NCI-H510A (cell line): ENCODE data around the gene GPR139.

Experiments
- DNase-seq: peaks from one replicate; lab custom pipeline; 2025; lab: John Stamatoyannopoulos, UW

The GPR139 gene

DNA sequence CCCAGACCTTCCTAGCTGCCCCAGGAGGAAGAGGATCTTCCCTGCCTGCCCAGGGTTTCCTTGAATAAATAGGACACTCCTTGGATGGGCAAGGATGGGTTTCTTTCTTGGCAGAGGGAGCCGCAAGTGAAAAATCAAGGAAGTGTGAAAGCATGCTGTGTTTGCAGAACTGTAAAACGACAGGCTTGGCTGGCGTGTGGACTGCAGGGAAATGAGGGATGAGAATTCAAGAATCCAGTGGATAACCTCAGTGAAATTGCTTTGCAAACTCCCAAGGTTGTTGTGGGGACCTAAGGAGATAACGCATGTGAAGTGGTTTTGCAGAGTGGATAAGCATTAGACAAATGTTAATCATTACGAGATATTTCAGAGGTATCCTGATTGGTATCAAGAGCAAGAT lies 20.4 kb downstream of the GPR139 start:
- DNase-seq: no peak

DNA sequence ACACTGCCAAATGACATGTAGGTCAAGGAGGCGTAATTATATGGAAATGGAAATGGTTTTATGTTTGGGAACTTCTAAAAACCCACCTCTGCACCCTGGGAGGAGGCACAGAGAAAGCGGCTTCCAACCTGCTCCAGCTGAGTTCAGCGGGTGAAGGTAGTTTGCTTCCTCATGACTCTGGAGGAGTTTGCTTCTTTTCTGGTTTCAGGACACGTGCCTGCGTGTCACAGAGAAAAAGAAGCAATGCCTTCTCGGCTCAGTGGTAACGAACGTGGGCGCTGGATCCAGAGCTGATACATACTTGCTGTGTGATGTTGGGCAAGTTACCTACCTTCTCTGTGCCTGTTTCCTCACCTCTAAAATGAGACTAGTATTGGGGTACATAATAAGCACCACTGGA lies 22.1 kb downstream of the GPR139 start:
- DNase-seq: no peak

DNA sequence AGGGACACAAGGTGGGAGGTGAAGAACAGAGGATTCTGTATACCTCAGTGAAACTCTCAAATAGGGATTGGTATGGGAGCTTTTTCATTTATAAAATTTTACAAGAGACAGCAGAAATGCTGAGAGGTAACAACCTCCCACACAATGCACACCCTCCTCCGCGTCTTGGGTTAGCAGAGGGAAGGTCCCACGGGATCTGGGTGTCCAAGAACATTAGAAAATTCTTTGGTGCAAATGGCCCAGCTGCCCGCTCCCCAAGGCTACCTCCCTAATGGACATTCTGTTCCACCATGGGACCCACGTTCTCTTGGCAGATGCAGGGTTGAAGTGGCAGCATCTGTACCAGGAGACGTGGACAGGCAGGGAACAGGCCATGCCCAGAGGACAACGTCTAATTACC lies 22.5 kb downstream of the GPR139 start:
- no peak for DNase-seq

DNA sequence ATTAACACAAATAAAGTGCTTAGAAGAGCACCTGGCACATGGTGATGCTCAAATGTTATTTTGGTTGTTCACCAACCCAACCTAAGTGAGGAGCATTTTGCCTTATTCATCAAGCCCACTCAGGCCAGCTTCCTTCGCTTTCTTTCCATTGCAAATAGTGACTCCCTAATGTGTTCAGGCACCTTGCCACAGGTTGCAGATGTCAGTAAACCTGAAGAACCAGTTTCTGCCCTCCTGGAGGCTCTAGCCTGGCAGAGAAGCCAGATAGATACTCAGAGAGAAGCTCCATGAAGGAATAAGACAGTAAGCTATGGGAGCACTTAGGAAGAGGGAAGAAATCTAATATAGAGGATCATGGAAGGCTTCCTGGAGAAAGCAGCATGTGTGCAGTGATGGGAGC lies 23.9 kb downstream of the GPR139 start:
- DNase-seq: peak; percentile 90

DNA sequence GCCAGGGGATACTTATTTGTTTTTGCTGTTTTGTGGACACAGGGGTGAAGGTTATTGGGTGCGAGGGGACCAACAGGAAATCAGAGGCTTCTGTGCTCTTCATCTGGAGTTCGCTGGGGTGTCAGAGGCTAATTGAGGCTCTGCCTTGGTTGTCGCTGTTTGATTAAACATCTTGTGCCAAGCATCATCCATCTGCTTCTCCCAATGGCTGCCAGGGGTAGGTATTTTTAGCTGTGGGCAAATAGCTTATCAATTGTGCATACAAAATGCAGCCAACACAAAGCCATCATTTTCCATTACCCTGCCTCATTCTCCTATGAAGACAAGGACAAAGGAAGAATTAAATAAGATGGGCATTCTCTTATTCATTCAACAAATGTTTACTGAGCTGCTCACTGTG lies 27.8 kb downstream of the GPR139 start:
- no peak for DNase-seq

DNA sequence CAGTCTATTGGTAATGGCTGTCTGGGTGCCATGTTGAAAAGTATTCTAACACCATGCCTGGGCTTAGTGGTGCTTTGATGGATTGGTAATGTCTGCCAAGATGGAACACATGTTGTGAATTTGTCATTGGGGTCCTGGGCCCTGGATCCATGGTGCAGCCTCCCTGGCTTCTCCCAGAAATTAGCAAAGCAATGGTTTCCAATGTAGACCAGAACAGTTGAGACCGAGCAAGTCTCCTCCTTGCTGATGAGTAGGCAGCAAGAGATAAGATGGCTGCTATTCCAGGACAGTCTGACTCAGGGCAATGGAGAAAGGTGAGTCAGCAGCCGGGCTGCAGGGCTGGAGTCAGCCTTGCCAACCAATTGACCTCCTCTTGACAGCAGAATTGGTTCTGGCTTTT lies 30.8 kb downstream of the GPR139 start:
- DNase-seq: no peak

DNA sequence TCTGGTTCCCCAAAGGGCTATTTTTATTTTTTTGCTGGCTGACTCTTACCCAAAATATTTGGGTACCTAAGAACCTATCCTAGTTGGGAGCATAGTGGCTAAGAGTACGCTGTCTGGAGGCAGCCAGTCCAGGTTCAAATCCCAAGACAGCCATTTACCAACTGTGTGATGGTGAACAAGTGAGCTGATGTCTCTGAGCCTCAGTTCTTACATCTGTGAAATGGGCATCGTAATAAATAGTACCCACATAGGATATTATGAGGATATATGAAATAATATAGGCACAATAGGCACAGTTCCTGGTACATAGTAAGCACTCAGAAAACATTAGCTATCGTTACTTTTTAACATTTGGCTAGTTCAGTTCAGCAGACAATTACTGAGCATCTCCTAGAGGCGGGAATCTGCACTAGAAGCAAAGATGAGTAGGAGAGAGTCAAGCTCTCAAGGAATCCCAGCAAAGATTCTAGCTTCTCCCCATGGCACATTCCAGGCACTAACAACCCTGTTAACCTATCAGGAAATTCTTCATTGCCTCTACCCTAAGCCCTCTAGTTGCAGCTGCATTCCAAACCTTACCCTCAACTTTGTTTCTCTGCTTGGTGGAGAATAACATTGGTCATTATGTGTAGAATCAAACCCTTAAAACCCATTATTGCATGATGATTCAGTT lies 31.6 kb downstream of the GPR139 start:
- DNase-seq: no peak

DNA sequence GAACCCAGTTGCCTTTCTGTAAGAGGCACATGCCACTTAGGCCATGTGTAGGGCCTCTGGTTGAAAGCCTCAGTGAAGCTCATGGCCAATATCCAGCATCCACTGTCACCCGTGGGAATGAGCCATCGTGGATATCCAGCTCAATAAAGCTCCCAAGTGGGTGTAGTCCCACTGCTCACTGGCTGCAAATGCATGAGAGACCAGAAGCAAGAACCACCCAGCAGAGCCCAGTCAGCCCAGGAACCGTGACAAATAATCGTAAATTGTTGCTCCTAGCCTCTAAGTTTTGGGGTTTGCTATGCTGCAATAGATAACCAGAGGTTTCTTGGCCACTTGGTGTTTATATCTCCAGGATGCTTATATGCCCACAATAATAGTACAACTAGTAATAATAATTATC lies 33.7 kb downstream of the GPR139 start:
- DNase-seq: no peak

DNA sequence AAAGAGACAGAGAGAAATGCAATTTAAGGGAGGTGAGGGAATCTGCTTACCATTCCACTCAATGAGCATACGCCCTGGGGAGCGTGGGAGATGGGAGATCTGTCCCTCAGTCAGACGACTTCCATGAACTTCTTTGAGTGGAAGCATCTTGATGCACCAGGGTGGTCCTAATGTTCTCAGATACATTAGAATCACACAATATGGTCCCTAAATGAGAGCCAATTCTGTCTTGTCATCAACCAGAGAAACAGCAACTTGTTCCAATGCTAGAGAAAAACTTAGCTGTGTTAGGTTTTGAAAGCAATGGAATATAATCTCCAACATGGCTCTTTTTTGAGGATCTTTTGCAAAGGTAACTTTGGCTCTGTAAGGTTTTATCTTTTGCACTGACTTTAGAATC lies 44.1 kb downstream of the GPR139 start:
- no peak for DNase-seq

DNA sequence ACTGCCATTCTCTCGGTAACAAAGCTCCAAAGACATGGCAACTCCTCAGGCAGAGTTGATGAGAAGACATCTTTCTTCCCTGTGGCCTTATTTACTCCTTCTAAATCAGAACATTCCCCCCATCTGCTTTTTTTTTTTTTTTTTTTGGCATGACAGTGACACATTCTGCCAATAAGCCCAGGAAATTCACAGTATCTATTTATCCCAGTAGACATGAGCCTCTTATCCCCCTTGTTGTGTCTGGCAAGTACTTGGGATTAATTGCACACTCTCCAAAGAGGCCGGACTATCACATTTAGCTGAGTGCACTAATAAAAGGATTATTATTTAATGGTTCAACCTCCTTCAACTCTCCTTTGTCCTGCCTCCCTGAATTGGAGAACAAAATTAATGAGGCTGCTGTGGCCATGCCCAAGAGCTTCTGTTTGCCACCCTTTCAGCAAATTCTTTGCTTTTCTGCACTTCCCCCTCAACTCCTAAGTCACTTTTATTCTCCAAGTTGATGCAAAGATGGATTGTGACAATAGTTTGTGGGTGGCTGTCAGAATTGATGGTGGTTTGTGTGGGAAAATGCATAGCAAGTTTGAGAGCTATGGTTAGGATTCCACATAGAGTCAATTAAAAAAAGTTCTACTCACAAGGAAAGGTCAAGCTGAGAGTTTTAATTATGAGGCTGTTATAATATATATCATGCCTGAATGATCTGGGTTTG lies 47.2 kb downstream of the GPR139 start:
- no peak for DNase-seq

DNA sequence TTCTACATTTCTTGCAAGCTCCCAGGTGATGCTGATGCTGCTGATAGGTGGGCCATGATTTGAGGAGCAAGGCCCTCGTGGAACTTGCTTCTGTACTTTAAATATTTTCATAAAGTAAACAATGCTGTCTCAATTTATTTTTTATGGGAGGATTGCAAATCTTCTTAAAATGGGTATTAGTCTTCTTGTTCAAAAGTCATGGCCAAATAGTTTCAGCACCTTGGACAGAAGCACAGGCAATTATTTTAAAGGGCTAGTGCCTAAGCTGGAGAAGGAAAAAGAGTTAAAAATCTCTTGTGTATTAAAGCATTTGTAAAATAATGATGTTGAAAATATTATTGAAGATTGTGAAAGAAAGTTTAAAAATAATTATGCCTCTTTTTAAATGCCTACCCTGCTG lies 50.5 kb downstream of the GPR139 start:
- DNase-seq: no peak

DNA sequence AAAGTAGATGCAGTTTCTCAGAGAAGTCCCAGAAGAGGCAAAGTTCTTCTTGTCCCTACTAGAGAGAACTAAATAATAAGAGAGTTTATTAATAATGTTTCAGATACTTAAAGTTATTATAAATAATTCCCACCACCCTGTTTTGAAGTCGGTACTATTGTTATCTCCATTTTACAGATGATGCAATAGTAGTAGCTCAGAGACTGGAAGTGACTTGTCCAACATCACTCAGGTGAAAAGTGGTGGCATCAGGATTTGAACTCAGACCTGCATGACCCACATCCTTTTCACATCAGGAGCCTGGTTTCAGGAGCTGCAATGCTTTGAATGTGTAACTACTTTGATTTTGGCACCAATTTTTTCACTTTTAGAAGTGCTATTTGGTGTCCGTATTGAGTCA lies 52.7 kb downstream of the GPR139 start:
- DNase-seq: no peak

DNA sequence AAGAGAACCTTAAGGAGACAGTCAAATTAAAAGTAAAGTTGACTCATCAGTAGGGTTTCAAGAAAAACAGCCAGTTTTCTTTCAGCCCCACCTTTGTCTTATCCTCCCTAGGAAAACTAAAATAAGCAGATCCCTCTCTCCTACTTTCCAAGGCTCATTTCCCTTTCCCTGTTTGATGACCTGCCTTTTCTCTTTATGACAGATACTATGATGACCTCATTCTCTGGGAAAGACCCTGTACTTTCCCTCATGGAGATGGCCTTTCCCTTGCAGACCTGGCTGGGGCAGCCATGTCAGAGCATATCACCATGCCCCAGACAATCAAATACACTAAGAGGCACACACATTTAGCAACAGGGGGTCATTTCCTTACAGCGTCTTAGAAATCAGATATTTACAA lies 53.6 kb downstream of the GPR139 start:
- DNase-seq: no peak

DNA sequence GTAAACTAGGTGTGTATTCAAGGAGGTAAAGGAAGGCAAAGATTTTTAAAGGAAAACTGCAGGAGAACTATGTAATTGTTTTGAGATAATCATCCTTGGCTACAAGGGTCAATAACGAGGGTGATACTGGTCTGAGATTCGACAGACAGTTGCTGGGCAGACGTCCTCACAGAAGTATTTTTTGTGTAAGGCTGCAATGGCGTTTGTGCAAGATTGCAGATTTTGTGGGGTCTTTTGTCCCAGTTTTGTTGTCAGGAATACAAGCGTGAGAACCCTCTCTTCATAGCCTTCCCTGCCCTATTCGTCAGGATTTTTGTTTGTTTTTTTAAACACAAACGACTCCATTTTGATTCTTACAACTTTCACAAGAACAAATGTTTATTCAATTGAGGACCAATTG lies 57.5 kb downstream of the GPR139 start:
- no peak for DNase-seq

DNA sequence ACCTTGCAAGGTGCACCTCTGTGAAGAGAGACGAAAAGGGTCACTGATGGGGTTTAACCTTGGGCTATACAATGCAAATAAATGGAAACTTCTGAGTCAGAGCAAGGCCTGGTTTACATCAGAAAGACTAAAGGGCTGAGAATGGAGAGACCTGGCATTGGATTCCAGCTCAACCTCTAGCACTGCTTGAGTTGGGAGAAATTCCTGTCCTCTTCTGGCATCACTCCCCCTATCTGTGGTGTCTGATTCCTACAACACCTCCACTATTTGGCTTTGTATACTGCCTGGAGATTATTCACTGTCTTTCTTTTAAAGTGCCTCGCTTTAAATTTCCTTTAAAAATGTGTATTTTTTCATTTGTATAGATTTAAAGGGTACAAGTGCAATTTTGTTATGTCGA lies 68.8 kb downstream of the GPR139 start:
- no peak for DNase-seq

DNA sequence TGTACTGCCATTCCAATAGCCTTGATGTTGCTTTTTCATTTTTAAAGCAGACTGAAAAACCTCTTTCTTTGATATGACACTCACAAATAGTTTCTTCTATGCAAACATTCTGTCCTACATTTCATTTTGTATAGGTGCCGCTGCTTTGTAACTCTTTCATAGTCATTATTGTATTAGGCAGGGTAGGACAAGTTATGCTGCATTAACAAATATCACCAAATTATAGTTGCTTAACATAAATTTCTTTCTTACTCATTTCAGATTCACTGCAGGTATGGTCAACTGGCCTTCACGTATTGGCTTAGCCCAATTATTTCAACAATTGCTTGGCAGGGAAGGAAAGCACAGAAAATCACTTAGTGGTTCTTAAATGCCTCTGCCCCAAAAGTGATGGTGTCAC lies 70.8 kb downstream of the GPR139 start:
- DNase-seq: no peak

DNA sequence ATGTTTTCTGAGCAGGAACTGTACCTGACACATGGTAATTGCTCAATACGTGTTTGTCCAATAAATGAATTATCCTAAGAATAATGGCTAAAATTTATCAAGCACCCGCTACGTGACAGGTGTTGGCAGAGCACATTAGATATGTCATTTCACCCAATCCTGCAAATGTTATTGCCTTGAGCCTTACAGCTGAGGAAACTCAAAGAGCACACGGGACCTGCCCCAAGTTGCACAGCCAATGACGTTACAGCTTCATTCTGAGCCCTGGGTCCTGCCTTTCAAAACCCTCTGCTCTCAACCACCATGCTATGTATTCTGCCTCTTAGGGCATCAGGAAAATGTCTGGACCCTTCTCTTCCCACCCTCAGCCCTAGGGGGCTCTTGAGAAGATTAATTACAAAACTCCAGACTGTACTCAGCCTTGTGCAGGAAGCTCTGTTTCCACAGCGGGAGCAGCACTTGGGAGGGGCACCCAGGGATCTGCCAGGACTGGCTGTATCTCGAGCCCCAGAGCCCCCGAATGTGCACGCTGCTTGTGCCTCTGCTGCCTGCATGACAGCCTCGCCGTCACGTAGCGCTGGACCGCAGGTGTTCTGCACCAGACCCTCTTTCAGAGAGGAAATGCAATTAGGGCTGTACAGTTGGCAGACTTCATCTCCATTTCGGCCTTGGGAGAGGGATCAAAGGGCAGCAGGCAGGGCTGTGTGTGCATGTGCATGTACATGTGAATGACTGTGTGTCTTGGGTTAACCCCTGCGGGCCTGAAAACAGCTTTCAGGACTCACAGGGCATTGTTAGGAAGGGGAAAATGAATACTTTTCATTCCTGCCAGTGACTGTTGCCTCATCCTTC lies 71.6 kb downstream of the GPR139 start:
- DNase-seq: no peak

DNA sequence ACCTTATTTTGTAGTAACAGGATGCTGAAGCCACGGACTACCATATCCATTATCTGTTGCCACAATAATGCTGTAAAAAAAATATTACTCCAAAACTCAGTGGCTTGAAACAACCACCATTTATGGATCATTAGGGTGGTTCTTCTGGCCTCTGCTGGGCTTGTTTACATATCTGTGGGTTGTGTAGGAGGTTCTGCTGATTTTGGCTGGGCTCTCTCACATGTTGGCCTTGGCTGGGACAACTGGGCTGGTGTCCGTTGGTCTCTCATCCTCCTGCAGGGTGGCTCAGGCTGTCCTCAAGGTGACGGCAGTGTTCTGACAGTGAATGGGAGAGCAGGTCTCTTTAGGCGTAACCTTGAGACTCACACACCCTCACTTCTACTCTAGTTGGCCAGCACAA lies 76.0 kb downstream of the GPR139 start:
- DNase-seq: no peak

DNA sequence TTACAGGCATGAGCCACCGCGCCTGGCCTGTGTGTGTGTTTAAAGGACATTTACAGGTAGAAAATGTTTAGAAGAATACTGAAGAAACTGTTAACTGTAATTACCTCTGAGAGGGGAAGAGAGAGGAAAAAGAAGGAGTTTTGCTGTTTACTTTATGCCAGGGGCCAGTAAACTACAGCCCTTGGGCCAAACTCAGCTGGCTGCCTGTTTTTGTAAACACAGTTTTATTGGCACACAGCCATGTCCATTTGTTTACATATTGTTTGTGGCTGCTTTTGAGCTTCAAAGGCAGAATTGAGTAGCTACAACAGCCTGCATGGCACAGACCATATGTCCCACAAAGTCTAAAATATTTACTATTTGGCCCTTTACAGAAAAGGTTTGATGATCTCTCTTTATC lies 76.4 kb downstream of the GPR139 start:
- DNase-seq: peak; percentile 52

DNA sequence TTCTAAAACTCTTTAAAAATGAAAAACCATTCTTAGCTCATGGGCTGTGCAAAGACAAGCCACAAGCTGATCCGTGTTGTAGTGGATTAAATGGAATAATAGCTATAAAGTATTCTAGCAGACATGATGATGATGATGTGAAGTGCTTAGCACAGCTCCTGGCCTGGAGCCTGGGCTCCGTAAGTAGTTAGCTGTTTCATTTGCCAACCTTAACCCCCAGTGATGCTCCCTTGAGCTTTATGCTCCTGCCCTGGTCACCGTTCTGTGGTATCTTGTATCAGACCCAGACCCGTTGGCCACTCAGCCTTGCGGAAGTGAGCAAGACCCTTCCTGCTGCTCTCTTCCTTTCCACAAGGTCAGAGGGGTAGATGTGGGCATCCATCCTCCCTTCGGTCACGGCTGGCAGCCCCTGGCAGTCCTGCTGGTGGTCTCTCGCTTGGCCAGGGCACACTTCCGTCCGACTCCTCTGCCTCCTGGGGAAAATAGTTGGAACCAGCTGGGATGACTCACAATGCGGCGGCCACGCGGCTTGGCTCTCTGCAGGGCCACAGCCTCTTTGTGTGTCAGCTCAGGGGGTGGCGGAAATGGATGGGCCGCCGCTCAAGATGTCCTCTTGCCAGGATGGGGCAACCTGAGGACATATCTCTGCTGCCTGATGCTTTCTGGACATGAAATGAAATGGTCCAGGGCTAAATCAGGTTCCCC lies 79.1 kb downstream of the GPR139 start:
- DNase-seq: no peak

DNA sequence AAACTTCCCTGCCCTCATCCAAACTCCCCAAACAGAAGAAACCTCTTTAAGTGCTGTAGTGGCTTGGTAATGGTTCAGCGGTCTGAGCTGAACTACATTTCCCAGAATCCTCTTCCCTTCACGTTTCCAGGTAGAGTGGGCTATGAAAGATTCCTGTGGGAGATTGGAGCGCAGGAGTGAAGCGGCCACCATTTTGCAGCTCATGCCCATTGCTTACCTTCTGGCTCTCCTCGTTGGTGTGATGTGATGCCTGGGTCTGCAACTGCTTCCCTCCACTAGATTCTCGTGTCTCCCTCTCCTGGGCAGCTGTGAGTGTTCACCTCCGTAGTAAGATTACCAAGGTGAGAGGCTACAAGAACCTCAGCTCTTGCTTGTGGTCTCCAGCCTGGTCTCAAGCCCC lies 82.1 kb downstream of the GPR139 start:
- DNase-seq: no peak

DNA sequence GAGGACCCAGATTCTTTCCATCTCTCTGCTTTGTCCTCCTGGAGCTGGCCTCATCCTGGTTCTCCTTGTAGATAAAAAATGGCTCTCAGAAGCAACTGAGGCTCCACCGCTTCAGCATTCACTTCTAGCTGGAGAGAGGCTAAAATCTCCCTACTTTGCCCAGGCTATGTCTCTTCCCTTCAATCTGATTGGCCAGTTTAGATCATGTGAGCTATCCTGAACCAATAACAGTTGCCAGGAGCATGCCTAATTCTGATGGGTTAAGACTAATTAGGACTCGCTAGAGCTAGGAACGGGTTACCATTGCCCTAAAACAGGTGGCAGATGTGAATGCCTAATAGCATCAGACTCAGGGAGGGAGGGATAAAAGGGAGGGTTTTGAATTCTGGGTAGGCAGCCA lies 89.6 kb downstream of the GPR139 start:
- no peak for DNase-seq
